ENCODE results near the gene ZNF484.
"Not testable (repeated sequence)": the region's sequence is repeated elsewhere in the genome, so short reads cannot be mapped to it uniquely, and the experiment has no call there.

The ZNF484 gene

DNA sequence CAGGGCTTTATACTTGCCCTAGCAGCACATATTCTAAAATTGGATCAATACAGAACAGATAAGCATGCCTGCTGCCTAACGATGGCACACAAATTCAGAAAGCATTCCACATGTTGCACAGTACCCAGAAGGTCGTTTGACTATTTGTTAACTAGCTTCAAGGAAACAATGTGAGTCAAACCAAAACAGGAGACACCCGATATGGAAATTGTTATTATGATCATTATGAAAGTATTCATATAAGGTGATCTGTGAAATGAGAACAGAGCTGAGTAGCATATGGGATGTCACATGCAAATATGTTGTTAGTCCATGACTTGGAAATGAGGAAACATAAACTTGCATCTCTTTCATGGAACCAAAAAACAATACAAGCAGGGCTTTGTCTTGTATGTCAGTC, 56.9 kb downstream of the ZNF484 start:
- Histone ChIP-seq H3K4me3 (ENCODE audit: insufficient read depth, low read depth, low read length, poor library complexity, severe bottlenecking) (no peak overlapping the region), H3K27ac (ENCODE audit: insufficient read depth, low read length, poor library complexity, severe bottlenecking) (no peak overlapping the region), H3K9me3 (ENCODE audit: control insufficient read depth, low read length) (no peaks in the 10 kb centered on the region), H3K4me1 (ENCODE audit: control insufficient read depth, insufficient read depth, low read length, poor library complexity, severe bottlenecking) (no peaks in the 10 kb centered on the region), H3K36me3 (ENCODE audit: control insufficient read depth, insufficient read depth, low read length) (no peaks in the 10 kb centered on the region), H3K27me3 (replicated peaks; ENCODE audit: control insufficient read depth, insufficient read depth, low read length, poor library complexity, severe bottlenecking) (peaks cover 8% of the 10 kb centered on the region)
- no peak for DNase-seq

DNA sequence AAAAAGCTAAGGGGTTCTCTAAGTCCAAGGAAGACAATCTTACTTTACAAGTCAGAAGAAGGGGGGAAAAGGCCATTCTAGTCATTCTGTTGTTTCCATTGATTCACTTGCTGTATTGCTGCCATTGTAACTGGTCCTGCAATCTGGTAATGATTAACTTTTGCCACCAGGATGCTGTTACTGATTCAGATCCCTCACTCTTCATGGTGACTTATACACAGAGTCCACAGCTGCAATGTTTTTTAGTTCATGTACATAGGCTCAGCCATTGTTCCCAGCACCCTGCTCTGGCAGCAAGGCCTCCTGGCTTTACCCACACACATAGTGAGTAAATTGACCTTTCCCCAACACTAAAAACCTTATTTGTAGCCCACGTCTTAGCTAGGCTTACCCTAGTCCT, 57.9 kb downstream of the ZNF484 start:
- not testable (repeated sequence) for H3K27ac ChIP-seq (ENCODE audit: insufficient read depth, low read length, poor library complexity, severe bottlenecking); H3K4me3 ChIP-seq (ENCODE audit: insufficient read depth, low read depth, low read length, poor library complexity, severe bottlenecking); DNase-seq; H3K9me3 ChIP-seq (ENCODE audit: control insufficient read depth, low read length); H3K36me3 ChIP-seq (ENCODE audit: control insufficient read depth, insufficient read depth, low read length); H3K4me1 ChIP-seq (ENCODE audit: control insufficient read depth, insufficient read depth, low read length, poor library complexity, severe bottlenecking); H3K27me3 ChIP-seq (replicated peaks; ENCODE audit: control insufficient read depth, insufficient read depth, low read length, poor library complexity, severe bottlenecking)

DNA sequence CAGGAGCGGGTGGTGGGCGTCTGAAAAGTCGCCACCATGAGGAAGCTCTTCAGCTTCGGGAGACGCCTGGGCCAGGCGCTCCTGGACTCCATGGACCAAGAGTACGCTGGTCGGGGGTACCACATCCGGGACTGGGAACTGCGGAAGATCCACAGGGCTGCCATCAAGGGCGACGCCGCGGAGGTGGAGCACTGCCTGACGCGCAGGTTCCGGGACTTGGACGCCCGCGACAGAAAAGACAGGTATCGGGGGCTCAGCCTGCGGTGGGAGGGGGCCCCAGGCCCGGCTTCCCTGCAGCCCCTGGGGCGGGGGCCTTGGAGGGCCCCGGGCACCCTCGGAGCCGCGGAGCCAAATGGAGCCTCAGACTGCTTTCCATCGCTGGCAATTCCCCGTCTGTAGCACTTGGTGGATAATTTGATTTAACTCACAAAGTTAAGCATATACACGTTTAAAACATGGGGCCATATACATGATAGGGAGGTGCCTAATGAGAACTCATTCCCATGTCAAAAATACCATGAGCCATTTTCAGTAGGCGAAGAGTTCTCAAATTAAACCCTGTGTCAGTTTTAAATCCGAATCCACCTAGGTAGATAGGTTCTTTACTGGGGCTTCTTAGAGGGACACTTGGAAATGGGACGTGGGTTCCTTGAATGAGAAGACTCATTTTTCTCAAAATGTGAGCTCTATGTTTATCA, 68.1 kb downstream of the ZNF484 start:
- H3K27ac ChIP-seq (ENCODE audit: insufficient read depth, low read length, poor library complexity, severe bottlenecking); H3K36me3 ChIP-seq (ENCODE audit: control insufficient read depth, insufficient read depth, low read length); DNase-seq; H3K9me3 ChIP-seq (ENCODE audit: control insufficient read depth, low read length): not testable (repeated sequence)
- Histone ChIP-seq H3K27me3 (replicated peaks; ENCODE audit: control insufficient read depth, insufficient read depth, low read length, poor library complexity, severe bottlenecking) (peaks cover 41% of the 10 kb centered on the region), H3K4me1 (ENCODE audit: control insufficient read depth, insufficient read depth, low read length, poor library complexity, severe bottlenecking) (peaks cover 28% of the 10 kb centered on the region), H3K4me3 (ENCODE audit: insufficient read depth, low read depth, low read length, poor library complexity, severe bottlenecking) (peak overlapping the region; percentile 69)

DNA sequence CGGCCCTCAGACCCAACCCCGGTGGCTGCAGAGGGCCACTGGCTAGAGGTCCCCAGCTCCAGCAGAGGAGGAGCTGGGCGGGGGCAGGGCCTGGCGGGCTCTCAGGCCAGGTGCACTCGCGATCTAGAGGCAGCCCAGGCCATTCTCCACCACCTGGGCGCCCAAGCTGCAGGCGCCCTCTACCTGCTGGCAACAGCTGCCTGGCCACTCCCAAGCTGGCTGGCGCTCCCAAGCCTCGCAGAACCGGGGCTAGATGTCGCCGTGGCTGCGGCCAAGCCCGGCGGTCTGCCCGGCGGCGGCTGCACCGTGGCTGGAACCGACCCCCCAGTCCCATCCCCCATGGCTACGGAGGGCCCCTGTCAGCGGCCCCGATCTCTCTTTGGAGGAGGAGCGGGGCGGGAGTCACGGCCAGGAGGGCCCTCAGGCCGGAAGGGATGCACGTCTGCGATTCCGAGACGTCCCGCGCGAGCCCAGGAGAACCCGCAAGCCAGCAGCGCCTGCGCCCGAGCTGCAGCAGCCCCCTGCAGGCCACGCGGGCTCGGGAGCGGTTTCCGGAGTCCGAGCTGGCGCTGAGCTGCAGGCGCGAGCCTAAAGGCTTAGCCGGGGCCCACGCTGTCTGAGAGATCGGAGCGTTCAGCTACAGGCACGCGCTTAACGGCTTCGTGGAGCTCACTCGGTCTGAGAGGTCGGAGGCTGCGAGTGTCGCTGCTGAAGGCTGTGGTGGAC, 68.9 kb downstream of the ZNF484 start:
- peaks cover 41% of the 10 kb centered on the region for H3K27me3 ChIP-seq (replicated peaks; ENCODE audit: control insufficient read depth, insufficient read depth, low read length, poor library complexity, severe bottlenecking)
- peak in 2 of 3 donors; percentile 13 to 19 for DNase-seq
- H3K4me3 ChIP-seq (ENCODE audit: insufficient read depth, low read depth, low read length, poor library complexity, severe bottlenecking) = peak overlapping the region; percentile 69
- H3K4me1 ChIP-seq (ENCODE audit: control insufficient read depth, insufficient read depth, low read length, poor library complexity, severe bottlenecking) = peaks cover 28% of the 10 kb centered on the region
- H3K36me3 ChIP-seq (ENCODE audit: control insufficient read depth, insufficient read depth, low read length) = no peaks in the 10 kb centered on the region
- H3K9me3 ChIP-seq (ENCODE audit: control insufficient read depth, low read length) = no peaks in the 10 kb centered on the region
- no peak overlapping the region for H3K27ac ChIP-seq (ENCODE audit: insufficient read depth, low read length, poor library complexity, severe bottlenecking)

DNA sequence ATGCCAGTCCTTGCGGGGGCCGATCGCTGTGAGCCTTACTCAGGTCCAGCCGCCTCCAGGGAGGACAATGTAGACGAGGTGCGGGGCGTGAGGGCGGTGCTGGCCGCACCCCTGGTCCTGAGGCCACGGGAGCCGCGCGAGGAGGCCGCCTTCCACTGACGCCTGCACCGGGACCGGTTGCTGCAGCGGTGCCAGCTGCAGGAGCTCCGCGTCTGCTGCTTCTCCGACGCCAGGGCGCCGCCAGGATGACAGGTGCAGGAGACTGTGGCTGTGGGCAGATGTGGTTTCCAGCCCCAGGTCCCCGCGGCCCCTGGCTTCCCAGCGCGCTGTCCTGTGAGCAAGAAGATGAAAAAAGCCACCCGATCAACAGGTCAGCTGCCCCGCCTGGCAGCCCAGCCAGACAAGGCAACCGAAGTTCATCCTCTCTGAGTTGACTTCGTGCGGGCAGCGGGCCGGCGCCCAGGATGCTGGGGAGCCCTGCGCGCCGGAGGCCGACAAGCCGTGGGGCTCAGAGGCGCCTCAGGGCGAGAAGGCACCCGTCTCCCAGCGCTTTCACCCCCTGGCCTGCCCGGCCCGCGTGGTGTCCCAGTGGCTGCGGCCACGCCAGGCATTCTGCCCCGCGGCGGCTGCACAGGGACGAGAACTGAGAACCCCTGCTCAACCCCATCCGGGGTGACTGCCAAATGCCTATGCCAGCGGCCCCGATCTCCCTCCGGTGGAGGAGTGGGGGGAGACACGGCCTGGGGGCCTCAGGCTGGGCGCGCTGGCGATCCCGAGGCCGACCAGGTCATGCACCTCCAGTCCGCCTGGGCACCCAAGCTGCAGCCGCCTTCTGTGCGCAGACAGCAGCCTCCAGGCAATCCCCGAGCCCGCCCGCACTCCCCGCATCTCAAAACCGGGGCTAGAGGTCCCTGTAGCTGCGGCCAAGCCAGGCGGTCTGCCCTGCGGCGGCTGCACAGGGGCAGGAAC, 69.8 kb downstream of the ZNF484 start:
- DNase-seq = peak in 1 of 3 donors; percentile 3
- no peak overlapping the region for H3K27ac ChIP-seq (ENCODE audit: insufficient read depth, low read length, poor library complexity, severe bottlenecking)
- no peaks in the 10 kb centered on the region for H3K36me3 ChIP-seq (ENCODE audit: control insufficient read depth, insufficient read depth, low read length)
- peaks cover 28% of the 10 kb centered on the region for H3K4me1 ChIP-seq (ENCODE audit: control insufficient read depth, insufficient read depth, low read length, poor library complexity, severe bottlenecking)
- peak overlapping the region; percentile 69 for H3K4me3 ChIP-seq (ENCODE audit: insufficient read depth, low read depth, low read length, poor library complexity, severe bottlenecking)
- H3K9me3 ChIP-seq (ENCODE audit: control insufficient read depth, low read length) = no peaks in the 10 kb centered on the region
- H3K27me3 ChIP-seq (replicated peaks; ENCODE audit: control insufficient read depth, insufficient read depth, low read length, poor library complexity, severe bottlenecking) = peaks cover 41% of the 10 kb centered on the region

DNA sequence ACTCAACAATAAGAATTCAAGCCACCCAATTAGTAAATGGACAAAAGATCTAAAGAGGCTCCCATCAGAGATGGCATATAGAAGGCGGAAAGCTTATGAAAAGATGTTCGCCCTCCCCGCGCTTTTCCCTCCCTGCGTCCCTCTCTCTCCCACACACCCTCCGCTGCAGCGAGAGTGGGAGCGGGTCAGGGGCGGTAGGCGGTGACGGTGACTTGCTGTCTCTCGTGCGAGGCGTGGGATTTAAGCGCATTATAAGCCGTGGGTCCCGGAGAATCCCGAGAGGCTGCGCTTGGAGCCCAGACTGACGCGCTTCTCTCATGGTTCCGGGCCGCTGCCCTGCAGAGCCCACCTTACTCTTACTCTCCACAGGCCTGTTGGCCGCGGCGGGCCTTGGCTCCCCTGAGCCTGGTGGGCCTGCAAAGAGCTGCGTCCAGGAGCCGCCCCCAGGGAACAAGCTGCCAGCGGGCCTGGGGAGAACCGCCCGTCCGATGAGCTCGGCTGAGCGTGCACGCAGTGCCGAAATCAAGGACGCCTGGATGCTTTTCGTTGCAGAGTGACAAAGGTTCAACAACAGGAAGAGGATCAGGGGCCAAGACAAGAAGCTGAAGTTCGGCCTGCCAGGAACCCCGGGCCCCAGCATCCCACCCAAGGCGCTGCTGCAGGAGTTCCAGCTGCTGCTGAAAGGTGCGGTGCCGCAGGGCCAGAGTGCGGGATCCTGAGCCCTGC, 70.6 kb downstream of the ZNF484 start:
- H3K4me1 ChIP-seq (ENCODE audit: control insufficient read depth, insufficient read depth, low read length, poor library complexity, severe bottlenecking) = peaks cover 28% of the 10 kb centered on the region
- H3K36me3 ChIP-seq (ENCODE audit: control insufficient read depth, insufficient read depth, low read length) = no peaks in the 10 kb centered on the region
- H3K27ac ChIP-seq (ENCODE audit: insufficient read depth, low read length, poor library complexity, severe bottlenecking) = no peak overlapping the region
- no peak for DNase-seq
- peaks cover 41% of the 10 kb centered on the region for H3K27me3 ChIP-seq (replicated peaks; ENCODE audit: control insufficient read depth, insufficient read depth, low read length, poor library complexity, severe bottlenecking)
- H3K4me3 ChIP-seq (ENCODE audit: insufficient read depth, low read depth, low read length, poor library complexity, severe bottlenecking) = peak overlapping the region; percentile 69
- H3K9me3 ChIP-seq (ENCODE audit: control insufficient read depth, low read length) = no peaks in the 10 kb centered on the region

DNA sequence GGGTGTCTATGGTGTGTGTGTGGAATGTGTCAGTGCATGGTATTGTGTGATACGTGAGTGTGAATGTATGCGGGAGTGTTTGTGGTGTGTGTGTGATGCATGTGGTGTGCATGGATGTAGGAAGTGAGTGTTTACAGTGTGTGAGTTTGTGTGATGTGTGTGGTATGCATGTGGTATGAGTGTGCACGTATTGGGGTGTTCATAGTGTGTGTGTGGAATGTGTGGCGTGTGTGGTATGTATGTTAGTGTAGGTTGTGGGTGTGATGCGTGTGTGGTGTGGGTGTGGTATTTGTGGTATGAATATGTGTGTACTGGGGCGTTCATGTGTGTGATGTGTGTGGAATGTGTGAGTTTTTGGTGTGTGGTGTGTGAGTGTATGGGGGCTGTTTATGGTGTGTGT, 73.1 kb downstream of the ZNF484 start:
- peaks cover 33% of the 10 kb centered on the region for H3K27me3 ChIP-seq (replicated peaks; ENCODE audit: control insufficient read depth, insufficient read depth, low read length, poor library complexity, severe bottlenecking)
- no peak overlapping the region for H3K27ac ChIP-seq (ENCODE audit: insufficient read depth, low read length, poor library complexity, severe bottlenecking)
- H3K9me3 ChIP-seq (ENCODE audit: control insufficient read depth, low read length) = no peaks in the 10 kb centered on the region
- H3K36me3 ChIP-seq (ENCODE audit: control insufficient read depth, insufficient read depth, low read length) = no peaks in the 10 kb centered on the region
- DNase-seq = no peak
- peaks cover 25% of the 10 kb centered on the region for H3K4me1 ChIP-seq (ENCODE audit: control insufficient read depth, insufficient read depth, low read length, poor library complexity, severe bottlenecking)
- H3K4me3 ChIP-seq (ENCODE audit: insufficient read depth, low read depth, low read length, poor library complexity, severe bottlenecking) = no peak overlapping the region

DNA sequence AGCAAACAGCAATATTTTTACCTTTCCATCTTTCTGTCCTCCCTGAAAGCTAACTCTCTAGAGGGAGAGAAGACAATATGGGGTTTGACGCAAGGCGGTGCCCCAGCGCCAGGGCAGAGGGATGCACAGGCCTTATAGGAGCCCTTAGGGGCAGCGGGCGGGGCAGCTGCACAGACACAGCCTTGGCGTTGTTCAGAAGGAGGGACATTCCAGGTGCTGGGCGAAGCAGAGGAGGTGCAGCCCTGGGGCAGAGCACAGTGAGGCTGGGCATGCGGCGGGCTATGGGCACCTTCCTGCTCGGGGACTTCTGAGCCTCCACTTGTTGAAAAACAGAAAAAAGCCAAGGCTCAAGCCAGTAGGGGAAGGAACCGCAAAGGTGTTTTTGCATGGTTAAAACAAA, 79.5 kb downstream of the ZNF484 start:
- Histone ChIP-seq H3K4me1 (ENCODE audit: control insufficient read depth, insufficient read depth, low read length, poor library complexity, severe bottlenecking) (no peaks in the 10 kb centered on the region), H3K4me3 (ENCODE audit: insufficient read depth, low read depth, low read length, poor library complexity, severe bottlenecking) (no peak overlapping the region), H3K27ac (ENCODE audit: insufficient read depth, low read length, poor library complexity, severe bottlenecking) (no peak overlapping the region), H3K9me3 (ENCODE audit: control insufficient read depth, low read length) (no peaks in the 10 kb centered on the region), H3K27me3 (replicated peaks; ENCODE audit: control insufficient read depth, insufficient read depth, low read length, poor library complexity, severe bottlenecking) (no peaks in the 10 kb centered on the region), H3K36me3 (ENCODE audit: control insufficient read depth, insufficient read depth, low read length) (no peaks in the 10 kb centered on the region)
- no peak for DNase-seq

DNA sequence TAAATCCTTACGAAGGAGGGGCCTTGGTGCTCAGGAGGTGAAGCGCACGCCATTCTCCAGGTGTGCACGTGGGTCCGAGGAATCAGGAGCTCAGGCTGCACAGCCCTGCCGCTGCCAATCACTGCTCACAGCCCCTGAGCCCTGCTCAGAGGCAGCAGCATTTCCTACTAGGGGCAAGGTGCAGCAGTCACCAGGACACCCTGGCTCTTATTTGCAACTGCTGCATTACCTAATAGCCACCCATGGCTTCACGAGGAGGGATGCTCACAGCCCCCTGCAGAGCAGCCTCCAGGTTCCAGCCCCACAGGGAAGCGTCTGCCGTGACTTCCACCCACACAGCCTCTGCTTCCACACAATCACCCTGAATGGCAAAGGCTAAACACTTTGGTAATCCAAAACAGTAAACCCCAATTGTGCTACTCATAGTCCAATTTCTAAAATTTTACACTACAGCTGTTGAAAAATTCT, 81.5 kb downstream of the ZNF484 start:
- not testable (repeated sequence) for H3K36me3 ChIP-seq (ENCODE audit: control insufficient read depth, insufficient read depth, low read length); H3K27me3 ChIP-seq (replicated peaks; ENCODE audit: control insufficient read depth, insufficient read depth, low read length, poor library complexity, severe bottlenecking); DNase-seq; H3K27ac ChIP-seq (ENCODE audit: insufficient read depth, low read length, poor library complexity, severe bottlenecking); H3K4me3 ChIP-seq (ENCODE audit: insufficient read depth, low read depth, low read length, poor library complexity, severe bottlenecking); H3K4me1 ChIP-seq (ENCODE audit: control insufficient read depth, insufficient read depth, low read length, poor library complexity, severe bottlenecking); H3K9me3 ChIP-seq (ENCODE audit: control insufficient read depth, low read length)
